Glutamatergic neuron (in vitro differentiated cells): ENCODE data around the gene CARHSP1. TPM values are rescaled to one million over a fixed set of nuclear protein-coding genes. Genes with fewer than 3 reads are reported as not detected.
"Not testable (repeated sequence)": the region's sequence is repeated elsewhere in the genome, so short reads cannot be mapped to it uniquely, and the experiment has no call there.

Experiments
- DNase-seq: peaks from one replicate; pipeline ENCODE4 v3.0.0; 2022
- H3K27ac Mint-ChIP-seq: one replicate; pipeline ENCODE4 v1.8.0; 2020; ENCODE audit warnings: mild to moderate bottlenecking, mixed read lengths, inconsistent platforms; ENCODE audit not compliant: unreplicated experiment
- H3K27me3 Mint-ChIP-seq: one replicate; pipeline ENCODE4 v1.8.0; 2020; ENCODE audit warnings: mild to moderate bottlenecking, moderate library complexity, mixed read lengths, inconsistent platforms; ENCODE audit not compliant: unreplicated experiment
- H3K36me3 Mint-ChIP-seq: one replicate; pipeline ENCODE4 v1.8.0; 2020; ENCODE audit warnings: mild to moderate bottlenecking, mixed read lengths, inconsistent platforms; ENCODE audit not compliant: unreplicated experiment
- H3K4me1 Mint-ChIP-seq: one replicate; pipeline ENCODE4 v1.8.0; 2020; ENCODE audit warnings: mild to moderate bottlenecking, low read depth, mixed read lengths, inconsistent platforms; ENCODE audit not compliant: unreplicated experiment
- H3K4me3 Mint-ChIP-seq: one replicate; pipeline ENCODE4 v1.8.0; 2020; ENCODE audit warnings: mild to moderate bottlenecking, mixed read lengths, inconsistent platforms; ENCODE audit not compliant: unreplicated experiment
- H3K9me3 Mint-ChIP-seq: one replicate; pipeline ENCODE4 v1.8.0; 2020; ENCODE audit warnings: mild to moderate bottlenecking, moderate library complexity, mixed read lengths, inconsistent platforms; ENCODE audit not compliant: unreplicated experiment
- total RNA-seq: library from RNA; stranded (reverse); fragmentation: NEBNext Ultra II Directional; extraction: Animal tissue kit (Norgen Biotek cat#: 25700); gene quantifications from one replicate; pipeline ENCODE4 v1.2.1, GENCODE V29; 2021; ENCODE audit not compliant: unreplicated experiment
- TF ChIP-seq, protein P1 (sequence below): fragments of 200-600 bp; sonication (generic); IDR thresholded peaks from one replicate; pipeline ENCODE4 v1.5.0; 2021; ENCODE audit not compliant: partially characterized antibody, unreplicated experiment

CARHSP1 gene
- total RNA-seq, 1 donor from 2014 or later: 180 TPM

DNA sequence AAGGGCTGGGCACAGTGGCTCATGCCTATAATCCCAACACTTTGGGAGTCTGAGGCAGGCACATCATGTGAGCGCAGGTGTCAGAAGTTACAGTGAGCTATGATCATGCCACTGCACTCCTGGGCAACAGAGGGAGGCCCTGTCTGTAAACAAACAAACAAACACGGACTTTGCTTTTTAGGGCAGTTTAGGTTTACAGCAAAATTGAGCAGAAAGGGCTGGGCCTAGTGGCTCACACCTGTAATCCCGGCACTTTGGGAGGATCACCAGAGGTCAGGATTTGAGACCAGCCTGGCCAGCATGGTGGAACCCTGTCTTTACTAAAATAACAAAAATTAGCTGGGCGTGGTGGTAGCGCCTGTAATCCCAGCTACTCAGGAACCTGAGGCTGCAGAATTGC is 3.3 kb upstream of the CARHSP1 start:
- no peaks in the 10 kb centered on the region for H3K36me3 Mint-ChIP-seq

DNA sequence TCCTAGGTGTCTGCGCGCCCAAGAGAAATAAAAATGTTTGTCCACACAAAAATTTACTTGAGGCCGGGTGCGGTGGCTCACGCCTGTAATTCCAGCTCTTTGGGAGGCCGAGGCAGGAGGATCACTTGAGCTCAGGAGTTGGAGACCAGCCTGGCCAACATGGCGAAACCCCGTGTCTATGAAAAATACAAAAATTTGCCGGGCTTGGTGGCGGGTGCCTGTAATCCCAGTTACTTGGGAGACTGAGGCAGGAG is 1.1 kb upstream of the CARHSP1 start:
- not testable (repeated sequence) for DNase-seq, H3K36me3 Mint-ChIP-seq, H3K27ac Mint-ChIP-seq, H3K4me3 Mint-ChIP-seq
- Mint-ChIP-seq H3K4me1 (peaks cover 13% of the 10 kb centered on the region), H3K9me3 (peaks cover 12% of the 10 kb centered on the region), H3K27me3 (peaks cover 22% of the 10 kb centered on the region)

More for the DNA sequence above, 3.3 kb upstream of the CARHSP1 start:
- TF ChIP-seq, protein P1, sequence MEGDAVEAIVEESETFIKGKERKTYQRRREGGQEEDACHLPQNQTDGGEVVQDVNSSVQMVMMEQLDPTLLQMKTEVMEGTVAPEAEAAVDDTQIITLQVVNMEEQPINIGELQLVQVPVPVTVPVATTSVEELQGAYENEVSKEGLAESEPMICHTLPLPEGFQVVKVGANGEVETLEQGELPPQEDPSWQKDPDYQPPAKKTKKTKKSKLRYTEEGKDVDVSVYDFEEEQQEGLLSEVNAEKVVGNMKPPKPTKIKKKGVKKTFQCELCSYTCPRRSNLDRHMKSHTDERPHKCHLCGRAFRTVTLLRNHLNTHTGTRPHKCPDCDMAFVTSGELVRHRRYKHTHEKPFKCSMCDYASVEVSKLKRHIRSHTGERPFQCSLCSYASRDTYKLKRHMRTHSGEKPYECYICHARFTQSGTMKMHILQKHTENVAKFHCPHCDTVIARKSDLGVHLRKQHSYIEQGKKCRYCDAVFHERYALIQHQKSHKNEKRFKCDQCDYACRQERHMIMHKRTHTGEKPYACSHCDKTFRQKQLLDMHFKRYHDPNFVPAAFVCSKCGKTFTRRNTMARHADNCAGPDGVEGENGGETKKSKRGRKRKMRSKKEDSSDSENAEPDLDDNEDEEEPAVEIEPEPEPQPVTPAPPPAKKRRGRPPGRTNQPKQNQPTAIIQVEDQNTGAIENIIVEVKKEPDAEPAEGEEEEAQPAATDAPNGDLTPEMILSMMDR: no peak
- DNase-seq: no peak
- Mint-ChIP-seq H3K4me1 (peaks cover 3% of the 10 kb centered on the region), H3K27ac (no peak overlapping the region), H3K27me3 (peaks cover 14% of the 10 kb centered on the region), H3K4me3 (no peak overlapping the region), H3K9me3 (peaks cover 10% of the 10 kb centered on the region)

DNA sequence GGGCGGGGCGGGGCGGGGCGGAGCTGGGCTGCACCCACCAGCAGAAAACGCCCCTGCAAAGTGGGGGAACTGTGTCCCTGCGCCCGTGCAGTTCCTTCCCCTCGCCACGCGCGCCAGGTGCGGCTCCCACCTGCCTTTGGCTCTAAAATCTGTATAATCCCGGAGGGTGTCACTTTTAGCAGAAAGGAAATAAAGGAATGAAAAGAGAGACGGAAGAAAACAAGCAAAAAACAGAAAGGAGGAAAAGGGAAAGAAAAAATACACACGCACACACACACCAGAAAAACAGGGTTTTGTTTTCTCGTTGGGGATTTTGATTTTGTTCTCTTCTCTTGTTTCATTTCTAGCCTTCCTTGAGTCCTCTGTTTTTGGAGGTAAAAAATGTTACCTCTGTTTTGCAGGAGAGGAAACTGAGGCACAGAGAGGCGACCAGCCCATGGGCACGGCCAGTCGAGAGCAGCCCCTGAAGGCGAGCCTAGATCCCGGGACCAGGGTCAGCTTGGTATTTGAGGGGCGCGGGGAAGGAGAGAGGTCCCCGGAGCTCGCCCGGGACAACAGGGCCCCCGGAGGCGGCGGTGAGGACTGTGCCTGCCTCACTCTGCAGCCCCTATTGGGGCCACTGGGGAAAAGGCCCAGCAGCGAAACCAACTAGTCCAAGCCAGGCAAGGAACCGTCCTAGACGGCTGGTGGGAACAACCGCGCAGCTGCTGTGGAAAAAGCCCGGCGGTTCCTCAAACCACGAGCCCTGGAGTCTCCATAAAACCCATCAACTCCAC is 594 bp upstream of the CARHSP1 start:
- Mint-ChIP-seq H3K36me3 (no peaks in the 10 kb centered on the region), H3K27me3 (peaks cover 22% of the 10 kb centered on the region), H3K27ac (peak overlapping the region; percentile 93), H3K4me1 (peaks cover 14% of the 10 kb centered on the region), H3K9me3 (peaks cover 12% of the 10 kb centered on the region), H3K4me3 (peak overlapping the region; percentile 94)
- peak; percentile 40 for DNase-seq
- TF ChIP-seq, protein P1: no peak

DNA sequence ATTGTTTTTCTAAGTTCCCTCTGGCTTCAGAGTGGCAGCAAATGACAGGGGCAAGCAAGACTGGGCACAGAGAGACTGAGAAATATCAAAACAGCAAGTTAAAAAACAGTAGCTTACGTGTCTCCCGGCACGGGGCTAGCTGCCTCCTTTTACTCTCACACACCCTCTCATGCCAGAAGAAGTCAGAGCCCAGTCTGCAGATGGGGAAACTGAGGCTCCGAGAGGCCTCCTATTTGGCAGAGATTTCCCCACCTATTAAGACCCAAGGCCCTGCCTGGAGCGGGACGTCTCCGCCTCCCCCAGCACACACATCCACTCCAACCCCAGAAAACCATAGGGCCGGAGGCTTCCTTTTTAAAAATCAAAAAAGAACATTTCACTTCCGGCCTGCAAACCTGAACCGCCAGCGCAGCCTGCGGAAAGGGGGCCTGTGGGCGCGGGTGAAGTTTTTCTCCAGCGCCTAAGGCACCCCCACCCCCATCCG is 832 bp downstream of the CARHSP1 start:
- peaks cover 20% of the 10 kb centered on the region for H3K4me1 Mint-ChIP-seq
- DNase-seq: no peak
- no peaks in the 10 kb centered on the region for H3K36me3 Mint-ChIP-seq
- H3K27ac Mint-ChIP-seq: peak overlapping the region; percentile 95
- TF ChIP-seq, protein P1: no peak
- peaks cover 22% of the 10 kb centered on the region for H3K27me3 Mint-ChIP-seq
- H3K4me3 Mint-ChIP-seq: peak overlapping the region; percentile 98
- peaks cover 12% of the 10 kb centered on the region for H3K9me3 Mint-ChIP-seq

DNA sequence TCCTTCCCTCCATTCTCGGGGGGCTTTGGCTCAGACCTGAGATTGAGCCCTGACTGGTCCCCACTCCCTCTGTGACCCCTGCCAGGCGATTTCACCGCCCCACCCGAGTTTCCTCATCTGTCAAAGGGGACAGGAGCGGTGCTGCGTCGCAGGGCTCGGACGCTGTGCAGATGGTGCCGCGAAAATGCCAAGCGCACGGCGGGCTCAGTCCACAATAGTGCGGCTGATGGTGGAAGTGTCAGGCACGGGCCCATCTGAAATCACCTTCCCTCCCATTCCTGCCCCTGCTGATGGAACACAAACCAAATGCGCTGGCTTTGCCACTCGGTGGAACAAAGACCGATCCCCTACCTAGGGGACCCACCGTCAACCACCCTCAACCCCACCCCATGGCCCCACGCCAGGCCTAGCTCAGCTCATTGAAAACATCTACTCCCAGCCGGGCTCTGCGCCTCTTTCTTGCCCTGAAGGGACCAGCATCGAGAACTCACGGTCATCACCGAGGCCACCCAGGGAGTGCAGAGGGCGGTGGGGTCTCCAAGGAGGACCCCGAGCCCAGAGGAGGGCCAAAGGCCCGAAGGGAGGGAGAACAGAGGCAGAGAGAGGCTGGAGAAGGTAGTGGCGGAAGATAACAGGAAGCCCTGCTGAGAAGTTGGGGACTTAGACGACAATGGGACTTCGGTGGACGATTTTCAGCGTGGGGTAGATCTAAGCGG is 1.4 kb downstream of the CARHSP1 start:
- peak overlapping the region; percentile 95 for H3K27ac Mint-ChIP-seq
- no peaks in the 10 kb centered on the region for H3K36me3 Mint-ChIP-seq
- peaks cover 20% of the 10 kb centered on the region for H3K4me1 Mint-ChIP-seq
- DNase-seq: peak; percentile 50
- peaks cover 22% of the 10 kb centered on the region for H3K27me3 Mint-ChIP-seq
- peaks cover 12% of the 10 kb centered on the region for H3K9me3 Mint-ChIP-seq
- TF ChIP-seq, protein P1: no peak
- peak overlapping the region; percentile 98 for H3K4me3 Mint-ChIP-seq
